ENCODE data around the gene KDM5C.
"Not testable (repeated sequence)": the region's sequence is repeated elsewhere in the genome, so short reads cannot be mapped to it uniquely, and the experiment has no call there.

Gene KDM5C

DNA sequence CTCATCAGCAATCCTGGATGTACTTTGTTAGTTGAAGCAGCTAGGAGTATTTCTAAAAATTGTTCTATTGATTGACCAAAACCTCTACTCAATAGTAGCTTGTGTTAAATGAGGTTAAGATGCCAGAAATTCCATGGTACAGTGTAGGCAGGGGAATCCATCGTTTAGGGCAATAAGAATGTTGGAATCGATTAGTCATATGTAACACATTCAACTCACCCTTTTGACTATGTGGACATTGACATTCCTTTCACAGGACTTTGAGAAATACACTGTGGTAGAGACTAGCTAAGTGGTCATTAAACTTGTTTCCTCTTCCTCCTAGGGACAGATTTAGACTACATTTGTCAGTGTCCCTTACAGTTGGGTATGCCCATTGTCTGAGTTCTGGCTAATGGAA is 40.2 kb downstream of the KDM5C start:
- no peak overlapping the region for H3K4me3 ChIP-seq
- peaks cover 0 to 13% (median 10%) of the 10 kb centered on the region in 3 donors for H3K36me3 ChIP-seq
- no peaks in the 10 kb centered on the region for H3K9me3 ChIP-seq
- TF ChIP-seq, protein P1, sequence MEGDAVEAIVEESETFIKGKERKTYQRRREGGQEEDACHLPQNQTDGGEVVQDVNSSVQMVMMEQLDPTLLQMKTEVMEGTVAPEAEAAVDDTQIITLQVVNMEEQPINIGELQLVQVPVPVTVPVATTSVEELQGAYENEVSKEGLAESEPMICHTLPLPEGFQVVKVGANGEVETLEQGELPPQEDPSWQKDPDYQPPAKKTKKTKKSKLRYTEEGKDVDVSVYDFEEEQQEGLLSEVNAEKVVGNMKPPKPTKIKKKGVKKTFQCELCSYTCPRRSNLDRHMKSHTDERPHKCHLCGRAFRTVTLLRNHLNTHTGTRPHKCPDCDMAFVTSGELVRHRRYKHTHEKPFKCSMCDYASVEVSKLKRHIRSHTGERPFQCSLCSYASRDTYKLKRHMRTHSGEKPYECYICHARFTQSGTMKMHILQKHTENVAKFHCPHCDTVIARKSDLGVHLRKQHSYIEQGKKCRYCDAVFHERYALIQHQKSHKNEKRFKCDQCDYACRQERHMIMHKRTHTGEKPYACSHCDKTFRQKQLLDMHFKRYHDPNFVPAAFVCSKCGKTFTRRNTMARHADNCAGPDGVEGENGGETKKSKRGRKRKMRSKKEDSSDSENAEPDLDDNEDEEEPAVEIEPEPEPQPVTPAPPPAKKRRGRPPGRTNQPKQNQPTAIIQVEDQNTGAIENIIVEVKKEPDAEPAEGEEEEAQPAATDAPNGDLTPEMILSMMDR (IDR thresholded peaks at IDR 0.05) = no peak
- no peaks in the 10 kb centered on the region for H3K27me3 ChIP-seq
- intact Hi-C loops (cut with DNase I; ENCODE audit: low total_unique reads) = no loop called here
- DNase-seq = no peak
- H3K27ac ChIP-seq = no peak overlapping the region
- no peaks in the 10 kb centered on the region for H3K4me1 ChIP-seq

DNA sequence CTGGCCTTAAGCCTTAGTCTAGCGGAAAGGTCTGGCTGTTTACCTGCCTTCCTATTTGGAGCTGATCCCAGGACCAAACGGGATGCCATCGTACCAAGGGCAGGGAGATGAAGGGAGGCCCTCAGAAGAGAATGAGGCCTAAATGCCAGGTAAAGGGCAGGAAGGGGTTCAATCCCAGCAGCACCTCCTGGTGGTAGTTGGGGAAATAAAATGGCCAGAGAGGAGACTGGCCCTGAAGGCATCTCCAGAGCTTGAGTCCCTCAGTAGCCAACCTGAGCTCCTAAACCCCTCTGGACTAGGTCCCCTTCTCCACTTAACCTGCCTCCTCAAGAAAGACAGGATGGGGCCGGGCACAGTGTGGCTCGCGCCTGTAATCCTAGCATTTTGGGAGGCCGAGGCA is 53.7 kb downstream of the KDM5C start:
- peaks cover 0 to 27% (median 26%) of the 10 kb centered on the region in 3 donors for H3K36me3 ChIP-seq
- intact Hi-C loops (cut with DNase I; ENCODE audit: low total_unique reads) = no loop called here
- no peaks in the 10 kb centered on the region for H3K4me1 ChIP-seq
- H3K4me3 ChIP-seq = no peak overlapping the region
- no peaks in the 10 kb centered on the region for H3K9me3 ChIP-seq
- TF ChIP-seq, protein P1 (IDR thresholded peaks at IDR 0.05) = no peak
- no peak overlapping the region for H3K27ac ChIP-seq
- no peaks in the 10 kb centered on the region for H3K27me3 ChIP-seq
- no peak for DNase-seq

DNA sequence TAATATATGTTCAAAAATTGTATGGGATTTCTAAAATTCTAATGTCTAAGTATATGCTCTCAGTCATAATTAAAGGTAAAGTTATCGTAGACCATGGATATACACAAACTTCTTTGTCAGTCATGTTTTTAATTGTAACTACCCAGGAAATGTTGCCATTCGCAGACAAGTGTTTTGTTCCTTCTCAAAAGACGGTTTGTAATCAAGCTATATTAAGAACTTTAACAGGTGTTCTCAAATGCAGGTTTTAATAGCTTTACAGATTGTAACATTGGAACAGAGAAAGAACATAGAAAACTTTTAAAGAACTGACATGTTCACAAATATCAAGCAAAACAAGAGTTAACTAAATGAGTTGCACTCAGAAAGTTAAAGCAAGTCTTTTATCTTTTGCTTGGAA is 58.9 kb downstream of the KDM5C start:
- Histone ChIP-seq H3K9me3 (no peaks in the 10 kb centered on the region), H3K4me3 (no peak overlapping the region), H3K36me3 (peaks cover 0 to 6% (median 0%) of the 10 kb centered on the region in 3 donors), H3K27ac (no peak overlapping the region), H3K4me1 (no peaks in the 10 kb centered on the region), H3K27me3 (no peaks in the 10 kb centered on the region)
- TF ChIP-seq, protein P1 (IDR thresholded peaks at IDR 0.05) = no peak
- no peak for DNase-seq
- intact Hi-C loops (cut with DNase I; ENCODE audit: low total_unique reads) = no loop called here

DNA sequence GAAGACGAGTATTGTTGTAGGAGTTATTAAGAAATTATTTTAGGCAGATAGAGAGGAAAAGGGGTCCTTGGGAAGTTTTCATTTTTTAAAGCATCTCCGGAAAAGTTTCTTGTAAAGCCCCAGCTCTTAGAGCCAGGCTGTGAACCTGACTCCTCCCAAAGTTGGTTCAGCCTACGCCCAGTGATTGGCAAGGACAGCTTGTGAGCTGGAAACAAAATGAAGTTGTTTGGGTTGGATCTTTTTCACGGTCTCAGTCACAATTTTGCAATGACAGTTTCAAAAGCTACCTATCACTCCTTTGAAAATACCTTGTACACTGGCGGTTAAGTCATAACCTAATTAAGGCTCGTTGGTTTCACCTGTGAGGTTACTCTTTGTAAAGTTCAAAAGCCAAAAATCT is 60.4 kb downstream of the KDM5C start:
- H3K4me3 ChIP-seq; H3K9me3 ChIP-seq; H3K27ac ChIP-seq; H3K27me3 ChIP-seq; H3K36me3 ChIP-seq; intact Hi-C loops (cut with DNase I; ENCODE audit: low total_unique reads); H3K4me1 ChIP-seq; DNase-seq: not testable (repeated sequence)

DNA sequence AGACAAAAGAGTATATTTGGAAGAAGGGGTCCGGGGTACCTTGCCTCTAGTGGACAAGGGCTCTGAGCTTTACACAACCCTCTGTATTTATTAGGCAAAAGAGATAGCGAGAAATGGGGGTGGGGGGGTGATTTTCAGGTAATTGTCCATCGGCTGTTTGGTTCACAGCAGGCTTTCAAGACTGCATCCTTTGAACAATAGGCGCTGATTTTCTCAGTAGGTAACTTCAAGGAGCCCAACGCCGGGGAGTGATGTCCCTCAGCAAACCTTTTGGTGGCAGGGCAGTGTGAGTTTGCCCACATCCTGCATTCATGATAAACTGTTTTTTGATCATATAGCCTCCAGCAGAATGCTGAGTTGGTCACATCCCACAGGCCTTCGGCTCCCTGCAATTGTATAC is 61.6 kb downstream of the KDM5C start:
- DNase-seq = no peak
- TF ChIP-seq, protein P1 (IDR thresholded peaks at IDR 0.05) = no peak
- no peak overlapping the region for H3K4me3 ChIP-seq
- intact Hi-C loops (cut with DNase I; ENCODE audit: low total_unique reads) = no loop called here
- H3K36me3 ChIP-seq = no peaks in the 10 kb centered on the region
- H3K27ac ChIP-seq = no peak overlapping the region
- no peaks in the 10 kb centered on the region for H3K27me3 ChIP-seq
- H3K4me1 ChIP-seq = no peaks in the 10 kb centered on the region
- H3K9me3 ChIP-seq = no peaks in the 10 kb centered on the region

GRCh38 chrX:53160297-53160983 is 64.6 kb downstream of the KDM5C start:
- TF ChIP-seq, protein P1 (IDR thresholded peaks at IDR 0.05) = no peak
- H3K4me1 ChIP-seq = no peaks in the 10 kb centered on the region
- H3K36me3 ChIP-seq = peaks cover 0 to 5% (median 0%) of the 10 kb centered on the region in 3 donors
- DNase-seq = no peak
- no peak overlapping the region for H3K27ac ChIP-seq
- intact Hi-C loops (cut with DNase I; ENCODE audit: low total_unique reads) = no loop called here
- H3K27me3 ChIP-seq = no peaks in the 10 kb centered on the region
- H3K9me3 ChIP-seq = no peaks in the 10 kb centered on the region
- H3K4me3 ChIP-seq = no peak overlapping the region

Data from tibial artery (tissue), 4 donors.